NB4 (cell line): Measurements from ENCODE around the gene RAPGEF5.

Experiments used
- MYC ChIP-seq: IDR thresholded peaks from 2 replicates; pipeline ENCODE4 v1.6.1; 2011; ENCODE audit warnings: low read depth, low read length
- POLR2A ChIP-seq: IDR thresholded peaks from 2 replicates; pipeline ENCODE4 v1.6.1; 2011; ENCODE audit warnings: mild to moderate bottlenecking; ENCODE audit not compliant: insufficient read length; ENCODE audit errors: extremely low read depth
- TF ChIP-seq, protein P1 (sequence below): IDR thresholded peaks from one replicate; pipeline ENCODE4 v1.5.1; 2012; ENCODE audit warnings: low read depth, low read length
- TF ChIP-seq, protein P2 (sequence below): IDR thresholded peaks from 2 replicates; pipeline ENCODE4 v1.6.1; 2011; ENCODE audit warnings: low read depth, low read length

DNA sequence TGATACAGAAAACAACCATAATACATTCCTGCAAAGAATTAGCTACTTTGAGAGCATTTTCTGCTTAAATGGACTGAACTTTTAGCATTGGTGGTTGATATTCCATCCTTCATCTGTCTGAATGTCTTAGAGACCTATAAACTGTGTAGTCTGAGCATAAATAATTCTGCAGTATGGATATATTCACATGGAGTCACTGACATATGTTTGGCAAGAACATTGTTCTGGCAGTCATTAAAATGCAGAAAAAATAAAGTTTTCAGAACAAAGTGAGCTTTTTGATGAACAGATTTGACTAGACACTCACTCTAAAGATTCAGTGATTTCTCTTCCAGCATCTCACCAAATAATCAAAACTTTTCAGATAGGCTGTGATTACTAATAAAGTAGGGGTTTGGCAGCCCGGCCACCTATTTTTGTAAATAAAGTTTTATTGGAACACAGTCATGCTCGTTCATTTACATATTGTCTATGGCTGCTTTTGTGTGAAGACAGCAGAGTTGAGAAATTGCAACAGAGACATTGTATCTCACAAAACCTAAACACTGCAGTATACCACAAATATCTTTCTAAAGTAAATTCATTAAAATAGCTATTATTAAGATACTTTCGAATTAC, 44.1 kb upstream of the RAPGEF5 start:
- TF ChIP-seq, protein P1, sequence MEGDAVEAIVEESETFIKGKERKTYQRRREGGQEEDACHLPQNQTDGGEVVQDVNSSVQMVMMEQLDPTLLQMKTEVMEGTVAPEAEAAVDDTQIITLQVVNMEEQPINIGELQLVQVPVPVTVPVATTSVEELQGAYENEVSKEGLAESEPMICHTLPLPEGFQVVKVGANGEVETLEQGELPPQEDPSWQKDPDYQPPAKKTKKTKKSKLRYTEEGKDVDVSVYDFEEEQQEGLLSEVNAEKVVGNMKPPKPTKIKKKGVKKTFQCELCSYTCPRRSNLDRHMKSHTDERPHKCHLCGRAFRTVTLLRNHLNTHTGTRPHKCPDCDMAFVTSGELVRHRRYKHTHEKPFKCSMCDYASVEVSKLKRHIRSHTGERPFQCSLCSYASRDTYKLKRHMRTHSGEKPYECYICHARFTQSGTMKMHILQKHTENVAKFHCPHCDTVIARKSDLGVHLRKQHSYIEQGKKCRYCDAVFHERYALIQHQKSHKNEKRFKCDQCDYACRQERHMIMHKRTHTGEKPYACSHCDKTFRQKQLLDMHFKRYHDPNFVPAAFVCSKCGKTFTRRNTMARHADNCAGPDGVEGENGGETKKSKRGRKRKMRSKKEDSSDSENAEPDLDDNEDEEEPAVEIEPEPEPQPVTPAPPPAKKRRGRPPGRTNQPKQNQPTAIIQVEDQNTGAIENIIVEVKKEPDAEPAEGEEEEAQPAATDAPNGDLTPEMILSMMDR = no peak
- no peak for TF ChIP-seq POLR2A
- TF ChIP-seq, protein P2, sequence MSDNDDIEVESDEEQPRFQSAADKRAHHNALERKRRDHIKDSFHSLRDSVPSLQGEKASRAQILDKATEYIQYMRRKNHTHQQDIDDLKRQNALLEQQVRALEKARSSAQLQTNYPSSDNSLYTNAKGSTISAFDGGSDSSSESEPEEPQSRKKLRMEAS = no peak
- no peak for TF ChIP-seq MYC
